HEK293 (cell line): Measurements from ENCODE around the gene SLC32A1.

Experiments used
- FEZF1 ChIP-seq: fragments of 450-650 bp; formaldehyde crosslinking; IDR thresholded peaks from 2 replicates; pipeline ENCODE4 v1.5.1; 2016; ENCODE audit warnings: missing biosample characterization, missing genetic modification characterization
- GLI2 ChIP-seq: fragments of 450-650 bp; formaldehyde crosslinking; IDR thresholded peaks from 2 replicates; pipeline ENCODE4; 2017; ENCODE audit warnings: missing biosample characterization, missing genetic modification characterization, low read depth, borderline replicate concordance
- OVOL3 ChIP-seq: fragments of 450-650 bp; formaldehyde crosslinking; IDR thresholded peaks from 2 replicates; pipeline ENCODE4 v1.5.1; 2016; ENCODE audit warnings: missing biosample characterization, missing genetic modification characterization
- ZBTB21 ChIP-seq: fragments of 450-650 bp; formaldehyde crosslinking; IDR thresholded peaks from 2 replicates; pipeline ENCODE4 v1.5.1; 2017; ENCODE audit warnings: missing biosample characterization, missing genetic modification characterization
- ZNF274 ChIP-seq, 2 experiments: fragments of 200-500 bp in 1 of 2; fragments of 450-650 bp in 1 of 2; sonication (Bioruptor generic) in 1 of 2; formaldehyde crosslinking in 1 of 2; IDR thresholded peaks; 2 replicates each; pipeline versions ENCODE4 v1.5.1 to v1.6.1; 2014 to 2016; ENCODE audit warnings: borderline replicate concordance in 1 of 2, inconsistent platforms in 1 of 2, low read length in 1 of 2, missing biosample characterization in 1 of 2, missing genetic modification characterization in 1 of 2
- TF ChIP-seq, protein P1 (sequence below): fragments of 450-650 bp; formaldehyde crosslinking; IDR thresholded peaks from 2 replicates; pipeline ENCODE4 v1.5.1; 2016; ENCODE audit warnings: missing biosample characterization, missing genetic modification characterization
- TF ChIP-seq, protein P2 (sequence below): fragments of 450-650 bp; formaldehyde crosslinking; IDR thresholded peaks from 2 replicates; pipeline ENCODE4 v1.5.1; 2016; ENCODE audit warnings: missing biosample characterization, missing genetic modification characterization
- TF ChIP-seq, protein P3 (sequence below): fragments of 450-650 bp; formaldehyde crosslinking; IDR thresholded peaks from 2 replicates; pipeline ENCODE4 v1.5.1; 2016; ENCODE audit warnings: missing biosample characterization, missing genetic modification characterization
- TF ChIP-seq, protein P4 (sequence below): fragments of 450-650 bp; formaldehyde crosslinking; IDR thresholded peaks from 2 replicates; pipeline ENCODE4 v1.5.1; 2016; ENCODE audit warnings: missing biosample characterization, missing genetic modification characterization
- TF ChIP-seq, protein P5 (sequence below): fragments of 450-650 bp; formaldehyde crosslinking; IDR thresholded peaks from 2 replicates; pipeline ENCODE4 v1.5.1; 2017; ENCODE audit warnings: missing biosample characterization, mild to moderate bottlenecking, missing genetic modification characterization, moderate library complexity
- TF ChIP-seq, protein P6 (sequence below): IDR thresholded peaks from 2 replicates; pipeline ENCODE4 v1.6.1; 2011; ENCODE audit warnings: mild to moderate bottlenecking, low read depth, low read length, borderline replicate concordance
- TF ChIP-seq, protein P7 (sequence below): fragments of 450-650 bp; formaldehyde crosslinking; IDR thresholded peaks from 2 replicates; pipeline ENCODE4 v1.5.1; 2016; ENCODE audit warnings: missing biosample characterization, missing genetic modification characterization

DNA sequence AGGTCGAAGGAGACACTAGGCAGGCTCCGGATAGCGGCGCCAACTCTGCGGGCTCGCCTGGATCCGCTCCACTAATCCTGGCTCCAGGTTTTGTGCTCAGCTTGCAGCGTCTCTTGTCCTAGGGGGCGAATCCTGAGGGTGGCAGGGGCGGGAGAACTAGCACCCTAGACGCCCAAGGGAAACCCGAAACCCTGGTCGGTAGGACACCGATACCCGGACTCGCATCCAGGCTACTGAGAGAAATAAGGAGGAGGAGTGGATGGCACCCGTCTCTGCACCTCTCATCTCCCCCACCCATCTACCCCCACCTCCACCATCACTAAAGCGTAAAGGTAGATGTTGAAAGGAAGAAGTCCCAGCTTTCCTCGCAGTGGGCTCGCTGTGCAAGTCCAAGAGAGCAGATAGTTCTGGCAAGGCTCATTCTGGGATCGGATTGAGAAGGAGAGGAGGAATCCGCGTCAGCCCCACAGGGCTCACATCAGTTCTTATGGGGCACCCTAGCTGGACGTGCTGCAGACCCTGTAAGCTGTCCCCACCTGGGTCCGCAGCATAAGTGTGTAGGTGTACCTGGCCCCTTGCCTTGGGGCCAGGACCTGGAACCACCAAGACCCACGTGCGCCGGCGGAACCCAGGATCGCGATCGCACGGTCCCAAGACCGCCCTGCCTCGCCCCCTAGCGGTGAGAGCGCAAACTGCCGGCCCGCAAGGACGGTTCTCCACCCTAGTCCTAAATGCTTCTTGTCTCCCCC is 6.9 kb downstream of the SLC32A1 start:
- TF ChIP-seq, protein P1, sequence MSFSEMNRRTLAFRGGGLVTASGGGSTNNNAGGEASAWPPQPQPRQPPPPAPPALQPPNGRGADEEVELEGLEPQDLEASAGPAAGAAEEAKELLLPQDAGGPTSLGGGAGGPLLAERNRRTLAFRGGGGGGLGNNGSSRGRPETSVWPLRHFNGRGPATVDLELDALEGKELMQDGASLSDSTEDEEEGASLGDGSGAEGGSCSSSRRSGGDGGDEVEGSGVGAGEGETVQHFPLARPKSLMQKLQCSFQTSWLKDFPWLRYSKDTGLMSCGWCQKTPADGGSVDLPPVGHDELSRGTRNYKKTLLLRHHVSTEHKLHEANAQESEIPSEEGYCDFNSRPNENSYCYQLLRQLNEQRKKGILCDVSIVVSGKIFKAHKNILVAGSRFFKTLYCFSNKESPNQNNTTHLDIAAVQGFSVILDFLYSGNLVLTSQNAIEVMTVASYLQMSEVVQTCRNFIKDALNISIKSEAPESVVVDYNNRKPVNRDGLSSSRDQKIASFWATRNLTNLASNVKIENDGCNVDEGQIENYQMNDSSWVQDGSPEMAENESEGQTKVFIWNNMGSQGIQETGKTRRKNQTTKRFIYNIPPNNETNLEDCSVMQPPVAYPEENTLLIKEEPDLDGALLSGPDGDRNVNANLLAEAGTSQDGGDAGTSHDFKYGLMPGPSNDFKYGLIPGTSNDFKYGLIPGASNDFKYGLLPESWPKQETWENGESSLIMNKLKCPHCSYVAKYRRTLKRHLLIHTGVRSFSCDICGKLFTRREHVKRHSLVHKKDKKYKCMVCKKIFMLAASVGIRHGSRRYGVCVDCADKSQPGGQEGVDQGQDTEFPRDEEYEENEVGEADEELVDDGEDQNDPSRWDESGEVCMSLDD (tag by site-specific recombination), result peak; percentile 47
- TF ChIP-seq, protein P2, sequence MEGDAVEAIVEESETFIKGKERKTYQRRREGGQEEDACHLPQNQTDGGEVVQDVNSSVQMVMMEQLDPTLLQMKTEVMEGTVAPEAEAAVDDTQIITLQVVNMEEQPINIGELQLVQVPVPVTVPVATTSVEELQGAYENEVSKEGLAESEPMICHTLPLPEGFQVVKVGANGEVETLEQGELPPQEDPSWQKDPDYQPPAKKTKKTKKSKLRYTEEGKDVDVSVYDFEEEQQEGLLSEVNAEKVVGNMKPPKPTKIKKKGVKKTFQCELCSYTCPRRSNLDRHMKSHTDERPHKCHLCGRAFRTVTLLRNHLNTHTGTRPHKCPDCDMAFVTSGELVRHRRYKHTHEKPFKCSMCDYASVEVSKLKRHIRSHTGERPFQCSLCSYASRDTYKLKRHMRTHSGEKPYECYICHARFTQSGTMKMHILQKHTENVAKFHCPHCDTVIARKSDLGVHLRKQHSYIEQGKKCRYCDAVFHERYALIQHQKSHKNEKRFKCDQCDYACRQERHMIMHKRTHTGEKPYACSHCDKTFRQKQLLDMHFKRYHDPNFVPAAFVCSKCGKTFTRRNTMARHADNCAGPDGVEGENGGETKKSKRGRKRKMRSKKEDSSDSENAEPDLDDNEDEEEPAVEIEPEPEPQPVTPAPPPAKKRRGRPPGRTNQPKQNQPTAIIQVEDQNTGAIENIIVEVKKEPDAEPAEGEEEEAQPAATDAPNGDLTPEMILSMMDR (tag by site-specific recombination), result peak; percentile 93
- no peak for TF ChIP-seq ZBTB21 (tag by site-specific recombination)
- TF ChIP-seq, protein P3, sequence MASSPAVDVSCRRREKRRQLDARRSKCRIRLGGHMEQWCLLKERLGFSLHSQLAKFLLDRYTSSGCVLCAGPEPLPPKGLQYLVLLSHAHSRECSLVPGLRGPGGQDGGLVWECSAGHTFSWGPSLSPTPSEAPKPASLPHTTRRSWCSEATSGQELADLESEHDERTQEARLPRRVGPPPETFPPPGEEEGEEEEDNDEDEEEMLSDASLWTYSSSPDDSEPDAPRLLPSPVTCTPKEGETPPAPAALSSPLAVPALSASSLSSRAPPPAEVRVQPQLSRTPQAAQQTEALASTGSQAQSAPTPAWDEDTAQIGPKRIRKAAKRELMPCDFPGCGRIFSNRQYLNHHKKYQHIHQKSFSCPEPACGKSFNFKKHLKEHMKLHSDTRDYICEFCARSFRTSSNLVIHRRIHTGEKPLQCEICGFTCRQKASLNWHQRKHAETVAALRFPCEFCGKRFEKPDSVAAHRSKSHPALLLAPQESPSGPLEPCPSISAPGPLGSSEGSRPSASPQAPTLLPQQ (tag by site-specific recombination), result peak; percentile 17; the same call in 1 of the 2 replicates
- no peak for TF ChIP-seq GLI2
- no peak for TF ChIP-seq OVOL3
- TF ChIP-seq, protein P4, sequence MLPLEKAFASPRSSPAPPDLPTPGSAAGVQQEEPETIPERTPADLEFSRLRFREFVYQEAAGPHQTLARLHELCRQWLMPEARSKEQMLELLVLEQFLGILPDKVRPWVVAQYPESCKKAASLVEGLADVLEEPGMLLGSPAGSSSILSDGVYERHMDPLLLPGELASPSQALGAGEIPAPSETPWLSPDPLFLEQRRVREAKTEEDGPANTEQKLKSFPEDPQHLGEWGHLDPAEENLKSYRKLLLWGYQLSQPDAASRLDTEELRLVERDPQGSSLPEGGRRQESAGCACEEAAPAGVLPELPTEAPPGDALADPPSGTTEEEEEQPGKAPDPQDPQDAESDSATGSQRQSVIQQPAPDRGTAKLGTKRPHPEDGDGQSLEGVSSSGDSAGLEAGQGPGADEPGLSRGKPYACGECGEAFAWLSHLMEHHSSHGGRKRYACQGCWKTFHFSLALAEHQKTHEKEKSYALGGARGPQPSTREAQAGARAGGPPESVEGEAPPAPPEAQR, result 0 out of 2 replicates have a peak, but pooled peaks have one; percentile 18
- TF ChIP-seq, protein P5, sequence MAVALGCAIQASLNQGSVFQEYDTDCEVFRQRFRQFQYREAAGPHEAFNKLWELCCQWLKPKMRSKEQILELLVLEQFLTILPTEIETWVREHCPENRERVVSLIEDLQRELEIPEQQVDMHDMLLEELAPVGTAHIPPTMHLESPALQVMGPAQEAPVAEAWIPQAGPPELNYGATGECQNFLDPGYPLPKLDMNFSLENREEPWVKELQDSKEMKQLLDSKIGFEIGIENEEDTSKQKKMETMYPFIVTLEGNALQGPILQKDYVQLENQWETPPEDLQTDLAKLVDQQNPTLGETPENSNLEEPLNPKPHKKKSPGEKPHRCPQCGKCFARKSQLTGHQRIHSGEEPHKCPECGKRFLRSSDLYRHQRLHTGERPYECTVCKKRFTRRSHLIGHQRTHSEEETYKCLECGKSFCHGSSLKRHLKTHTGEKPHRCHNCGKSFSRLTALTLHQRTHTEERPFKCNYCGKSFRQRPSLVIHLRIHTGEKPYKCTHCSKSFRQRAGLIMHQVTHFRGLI (tag by site-specific recombination), result no peak
- TF ChIP-seq, protein P6, sequence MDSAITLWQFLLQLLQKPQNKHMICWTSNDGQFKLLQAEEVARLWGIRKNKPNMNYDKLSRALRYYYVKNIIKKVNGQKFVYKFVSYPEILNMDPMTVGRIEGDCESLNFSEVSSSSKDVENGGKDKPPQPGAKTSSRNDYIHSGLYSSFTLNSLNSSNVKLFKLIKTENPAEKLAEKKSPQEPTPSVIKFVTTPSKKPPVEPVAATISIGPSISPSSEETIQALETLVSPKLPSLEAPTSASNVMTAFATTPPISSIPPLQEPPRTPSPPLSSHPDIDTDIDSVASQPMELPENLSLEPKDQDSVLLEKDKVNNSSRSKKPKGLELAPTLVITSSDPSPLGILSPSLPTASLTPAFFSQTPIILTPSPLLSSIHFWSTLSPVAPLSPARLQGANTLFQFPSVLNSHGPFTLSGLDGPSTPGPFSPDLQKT, result no peak
- TF ChIP-seq, protein P7, sequence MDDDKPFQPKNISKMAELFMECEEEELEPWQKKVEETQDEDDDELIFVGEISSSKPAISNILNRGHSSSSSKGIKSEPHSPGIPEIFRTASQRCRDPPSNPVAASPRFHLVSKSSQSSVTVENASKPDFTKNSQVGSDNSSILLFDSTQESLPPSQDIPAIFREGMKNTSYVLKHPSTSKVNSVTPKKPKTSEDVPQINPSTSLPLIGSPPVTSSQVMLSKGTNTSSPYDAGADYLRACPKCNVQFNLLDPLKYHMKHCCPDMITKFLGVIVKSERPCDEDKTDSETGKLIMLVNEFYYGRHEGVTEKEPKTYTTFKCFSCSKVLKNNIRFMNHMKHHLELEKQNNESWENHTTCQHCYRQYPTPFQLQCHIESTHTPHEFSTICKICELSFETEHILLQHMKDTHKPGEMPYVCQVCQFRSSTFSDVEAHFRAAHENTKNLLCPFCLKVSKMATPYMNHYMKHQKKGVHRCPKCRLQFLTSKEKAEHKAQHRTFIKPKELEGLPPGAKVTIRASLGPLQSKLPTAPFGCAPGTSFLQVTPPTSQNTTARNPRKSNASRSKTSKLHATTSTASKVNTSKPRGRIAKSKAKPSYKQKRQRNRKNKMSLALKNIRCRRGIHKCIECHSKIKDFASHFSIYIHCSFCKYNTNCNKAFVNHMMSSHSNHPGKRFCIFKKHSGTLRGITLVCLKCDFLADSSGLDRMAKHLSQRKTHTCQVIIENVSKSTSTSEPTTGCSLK (tag by site-specific recombination), result no peak
- TF ChIP-seq FEZF1, result no peak
- TF ChIP-seq ZNF274 (IDR thresholded peaks at IDR 0.05; ENCODE audit: low read length), result no peak
- TF ChIP-seq ZNF274 (tag by site-specific recombination; IDR thresholded peaks at IDR 0.05; ENCODE audit: borderline replicate concordance), result no peak
